ENCODE results near the gene SLC1A6. TPM values are rescaled to one million over a fixed set of nuclear protein-coding genes. Genes with fewer than 3 reads are reported as not detected.
"Not testable (repeated sequence)": the region's sequence is repeated elsewhere in the genome, so short reads cannot be mapped to it uniquely, and the experiment has no call there.

Gene SLC1A6
- not detected for total RNA-seq

DNA sequence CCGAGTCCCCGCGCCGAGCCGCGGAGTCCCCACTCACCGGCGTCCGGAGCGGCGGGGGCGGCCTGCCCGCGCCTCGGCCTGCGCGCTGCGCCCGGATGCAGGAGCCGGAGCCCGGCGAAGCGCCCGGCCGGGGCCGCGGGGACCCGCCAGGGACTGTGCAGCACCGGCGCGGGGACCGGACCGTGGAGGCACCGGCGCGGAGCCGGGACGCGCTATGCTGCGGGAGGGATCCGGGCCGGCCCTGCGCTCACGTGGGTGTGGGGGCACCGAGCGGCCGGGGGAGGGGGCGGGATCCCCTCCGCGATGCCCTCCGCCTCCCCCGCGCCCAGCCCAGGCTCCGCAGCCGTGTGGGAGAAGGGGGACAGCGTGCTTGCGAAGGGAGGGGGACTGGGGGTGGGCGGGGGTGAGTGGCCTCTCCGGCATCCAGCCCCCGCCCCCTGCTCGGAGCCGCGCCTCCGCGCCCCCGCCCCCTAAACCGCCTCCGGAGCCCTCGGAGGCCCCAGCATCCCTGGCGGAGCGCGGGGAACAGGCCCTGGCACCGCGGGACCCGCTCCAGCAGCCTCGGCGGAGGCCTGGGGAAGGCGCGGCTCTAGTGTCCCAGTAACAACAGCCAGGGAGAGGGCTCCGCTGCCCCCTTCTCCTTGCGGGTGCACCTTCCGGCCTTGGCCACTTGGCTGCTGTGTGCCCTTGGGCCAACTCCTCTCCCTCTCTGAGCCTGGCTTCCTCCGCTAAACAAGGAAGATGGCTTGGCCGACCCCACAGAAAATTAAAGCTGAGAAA is at the start of gene SLC1A6:
SLC1A6 (minus strand) TSS at position 389 of the 780 bp plus-strand sequence. CDS start 6,954 bp downstream, outside the sequence.
- Mint-ChIP-seq H3K27ac (no peak within 1 kb of the TSS), H3K9me3 (no peaks in the 10 kb centered on the region), H3K36me3 (peaks cover 0 to 6% of the 10 kb centered on the region in 2 donors)
- ATAC-seq = peak in 1 of 2 donors; percentile 43
- DNase-seq (ENCODE audit: low spot score in 2 of 2) = no peak

GRCh38 chr19:15028490-15028889 is 48.8 kb upstream of the SLC1A6 start:
- DNase-seq (ENCODE audit: low spot score in 2 of 2) (no peak), ATAC-seq (no peak)
- H3K27ac Mint-ChIP-seq = no peak overlapping the region
- H3K36me3 Mint-ChIP-seq = no peaks in the 10 kb centered on the region
- no peaks in the 10 kb centered on the region for H3K9me3 Mint-ChIP-seq

DNA sequence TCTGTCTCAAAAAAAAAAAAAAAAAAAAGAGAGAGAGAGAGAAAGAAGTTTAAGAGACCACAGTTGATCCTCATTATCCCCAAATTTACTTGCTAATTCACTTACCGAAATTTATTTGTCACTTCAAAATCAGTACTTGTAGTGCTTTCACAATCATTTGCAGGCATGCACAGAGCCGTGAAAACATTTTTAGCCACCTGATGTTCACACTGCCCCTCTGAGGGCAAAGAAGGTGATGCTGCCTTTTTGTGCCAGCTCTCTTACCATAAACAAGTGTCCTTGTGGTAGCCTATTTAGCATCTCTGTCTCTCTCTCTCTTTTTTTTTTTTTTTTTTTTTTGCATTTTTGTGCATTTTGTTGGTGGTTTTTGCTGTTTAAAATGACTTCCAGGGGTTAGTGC is 45.6 kb upstream of the SLC1A6 start:
- H3K27ac Mint-ChIP-seq = no peak overlapping the region
- no peak for DNase-seq (ENCODE audit: low spot score in 2 of 2)
- no peaks in the 10 kb centered on the region for H3K36me3 Mint-ChIP-seq
- H3K9me3 Mint-ChIP-seq = no peaks in the 10 kb centered on the region
- peak in 1 of 2 donors; percentile 43 for ATAC-seq

DNA sequence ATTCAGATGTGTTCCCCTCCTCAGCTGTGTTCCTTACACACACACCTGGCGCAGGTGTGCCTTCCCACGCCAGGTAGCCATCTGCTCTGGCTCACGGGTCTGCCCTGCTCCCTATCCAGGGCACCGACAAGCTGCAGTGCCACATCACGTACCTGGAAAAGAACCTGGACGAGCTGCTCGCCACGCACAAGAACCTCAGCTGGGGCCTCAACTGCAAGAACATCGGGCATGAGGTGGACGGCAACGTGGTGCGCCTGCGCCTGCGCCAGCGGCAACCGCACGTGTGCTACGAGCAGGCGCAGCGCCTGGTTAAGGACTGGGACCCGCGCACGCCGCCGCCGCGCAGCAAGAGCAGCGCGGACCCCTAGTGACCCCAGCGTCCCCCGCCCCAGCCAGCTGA is 43.1 kb upstream of the SLC1A6 start:
- Mint-ChIP-seq H3K9me3 (no peaks in the 10 kb centered on the region), H3K27ac (no peak overlapping the region), H3K36me3 (no peaks in the 10 kb centered on the region)
- DNase-seq (ENCODE audit: low spot score in 2 of 2) (no peak), ATAC-seq (no peak)

DNA sequence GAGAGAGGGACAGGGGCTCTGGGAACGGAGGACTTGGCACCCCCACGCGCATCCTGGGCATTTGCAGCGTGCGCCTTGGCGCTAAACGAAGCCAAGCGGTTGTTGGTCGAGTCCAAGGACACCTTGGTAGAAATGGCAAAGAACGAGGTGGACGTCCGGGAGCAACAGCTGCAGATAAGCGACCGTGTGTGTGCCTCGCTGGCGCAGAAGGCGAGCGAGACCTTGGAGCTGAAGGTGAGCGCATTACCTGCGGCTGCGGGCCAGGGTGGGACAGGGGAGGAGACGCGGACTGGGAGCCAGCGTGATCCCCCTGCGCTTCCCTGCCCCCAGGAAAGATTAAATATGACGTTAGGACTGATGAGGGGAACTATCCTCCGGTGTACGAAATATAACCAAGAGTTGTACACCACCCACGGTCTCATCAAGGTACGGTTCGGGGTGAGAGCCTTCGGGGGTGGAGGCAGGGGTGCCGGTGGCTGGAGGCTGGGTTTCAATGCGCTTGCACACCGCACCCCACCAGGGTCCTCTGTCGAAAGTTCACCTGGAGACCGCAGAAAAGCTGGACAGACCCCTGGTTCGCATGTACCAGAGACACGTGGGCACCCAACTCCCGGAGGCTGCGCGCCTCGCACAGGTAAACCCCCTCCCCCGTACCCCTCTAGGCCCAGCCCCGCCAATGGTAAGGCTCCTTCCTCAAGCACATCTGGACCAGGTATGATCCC is 41.8 kb upstream of the SLC1A6 start:
- DNase-seq (ENCODE audit: low spot score in 2 of 2) = no peak
- Mint-ChIP-seq H3K27ac (no peak overlapping the region), H3K9me3 (no peaks in the 10 kb centered on the region), H3K36me3 (no peaks in the 10 kb centered on the region)
- ATAC-seq = no peak

DNA sequence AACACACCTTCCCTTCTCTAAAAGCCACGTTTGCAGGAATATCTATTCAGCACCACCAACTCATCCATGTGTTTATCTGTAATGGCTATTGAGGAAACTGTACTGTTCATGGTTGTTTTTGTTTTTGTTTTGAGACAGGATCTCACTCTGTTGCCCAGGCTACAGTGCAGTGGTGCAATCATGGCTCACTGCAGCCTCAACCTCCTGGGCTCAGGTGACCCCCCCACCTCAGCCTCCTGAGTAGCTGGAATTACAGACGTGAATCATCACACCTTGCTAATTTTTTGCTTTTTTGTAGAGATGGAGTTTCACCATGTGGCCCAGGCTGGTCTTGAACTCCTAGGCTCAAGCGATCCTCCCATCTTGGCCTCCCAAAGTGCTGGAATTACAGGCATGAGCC is 39.2 kb upstream of the SLC1A6 start:
- not testable (repeated sequence) for H3K27ac Mint-ChIP-seq; ATAC-seq; DNase-seq (ENCODE audit: low spot score in 2 of 2); H3K36me3 Mint-ChIP-seq; H3K9me3 Mint-ChIP-seq

DNA sequence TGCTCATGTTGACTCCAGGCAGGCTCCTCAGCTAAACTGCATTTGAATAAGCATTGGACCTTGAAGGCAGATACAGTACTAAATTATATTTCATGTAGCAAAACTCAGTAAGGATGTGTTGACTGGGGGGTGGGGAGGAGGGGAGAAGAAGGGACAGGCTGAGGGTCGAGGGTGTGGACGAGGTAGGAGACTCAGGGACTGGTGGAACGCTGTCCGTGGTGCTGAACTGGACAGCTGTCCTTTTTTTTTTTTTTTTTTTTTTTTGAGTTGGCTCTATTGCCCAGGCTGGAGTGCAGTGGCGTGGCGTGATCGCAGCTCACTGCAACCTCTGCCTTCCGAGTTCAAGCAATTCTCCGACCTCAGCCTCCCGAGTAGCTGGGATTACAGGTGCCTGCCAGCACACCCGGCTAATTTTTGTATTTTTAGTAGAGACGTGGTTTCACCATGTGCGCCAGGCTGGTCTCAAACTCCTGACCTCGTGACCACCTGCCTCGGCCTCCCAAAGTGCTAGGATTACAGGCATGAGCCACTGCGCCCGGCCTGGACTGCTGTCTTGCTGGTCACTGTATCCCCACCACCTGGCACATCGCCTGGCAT is 36.4 kb upstream of the SLC1A6 start:
- DNase-seq (ENCODE audit: low spot score in 2 of 2) (no peak), ATAC-seq (no peak)
- Mint-ChIP-seq H3K27ac (no peak overlapping the region), H3K36me3 (no peaks in the 10 kb centered on the region), H3K9me3 (peaks cover 0 to 5% of the 10 kb centered on the region in 2 donors)

- H3K36me3 Mint-ChIP-seq = no peaks in the 10 kb centered on the region
- no peak for DNase-seq (ENCODE audit: low spot score in 2 of 2)
- H3K27ac Mint-ChIP-seq = no peak overlapping the region
- H3K9me3 Mint-ChIP-seq = peaks cover 0 to 5% of the 10 kb centered on the region in 2 donors
- no peak for ATAC-seq
These were observed 34.9 kb upstream of the SLC1A6 start for GRCh38 chr19:15014579-15014978.

DNA sequence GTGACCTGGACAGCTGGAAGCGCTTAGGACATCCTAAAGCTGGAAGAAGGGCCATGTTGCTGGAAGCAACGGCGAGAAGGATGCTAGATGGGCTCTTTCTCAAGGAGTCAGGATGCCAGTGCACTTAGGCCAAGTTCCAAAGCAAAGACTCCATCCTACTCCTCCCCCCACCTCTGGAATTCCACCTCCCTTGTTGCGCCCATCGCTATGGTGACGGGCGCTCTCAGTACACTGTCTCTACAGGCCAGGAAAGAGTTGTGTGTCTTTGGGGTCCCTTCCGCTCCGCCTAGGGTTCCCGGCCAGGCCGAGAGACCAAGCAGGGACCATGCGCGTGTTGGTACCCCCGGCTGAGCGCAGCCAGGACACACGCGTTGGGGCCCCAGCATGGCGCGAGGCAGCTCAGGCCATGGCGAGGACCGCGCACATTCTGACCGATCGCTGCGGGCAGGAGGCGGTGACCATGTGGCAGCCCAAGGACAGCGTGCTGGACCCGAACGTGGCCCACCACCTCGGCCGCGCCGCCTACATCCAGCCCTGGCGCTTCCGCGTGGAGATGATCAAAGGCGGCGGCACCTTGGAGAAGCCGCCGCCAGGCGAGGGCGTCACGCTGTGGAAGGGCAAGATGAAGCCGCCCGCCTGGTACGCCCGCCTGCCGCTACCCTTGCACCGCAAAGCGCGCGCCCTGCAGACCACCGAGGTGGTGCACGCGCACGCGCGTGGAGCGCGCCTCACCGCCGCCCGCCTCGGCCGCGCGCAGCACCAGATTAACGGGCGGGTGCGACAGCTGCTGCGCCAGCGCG is 31.0 kb upstream of the SLC1A6 start:
- Mint-ChIP-seq H3K36me3 (no peaks in the 10 kb centered on the region), H3K9me3 (peaks cover 0 to 5% of the 10 kb centered on the region in 2 donors), H3K27ac (no peak overlapping the region)
- DNase-seq (ENCODE audit: low spot score in 2 of 2) = no peak
- ATAC-seq = no peak

GRCh38 chr19:15008308-15008707 is 28.6 kb upstream of the SLC1A6 start:
- H3K9me3 Mint-ChIP-seq = no peaks in the 10 kb centered on the region
- H3K36me3 Mint-ChIP-seq = no peaks in the 10 kb centered on the region
- no peak for DNase-seq (ENCODE audit: low spot score in 2 of 2)
- no peak overlapping the region for H3K27ac Mint-ChIP-seq
- no peak for ATAC-seq

DNA sequence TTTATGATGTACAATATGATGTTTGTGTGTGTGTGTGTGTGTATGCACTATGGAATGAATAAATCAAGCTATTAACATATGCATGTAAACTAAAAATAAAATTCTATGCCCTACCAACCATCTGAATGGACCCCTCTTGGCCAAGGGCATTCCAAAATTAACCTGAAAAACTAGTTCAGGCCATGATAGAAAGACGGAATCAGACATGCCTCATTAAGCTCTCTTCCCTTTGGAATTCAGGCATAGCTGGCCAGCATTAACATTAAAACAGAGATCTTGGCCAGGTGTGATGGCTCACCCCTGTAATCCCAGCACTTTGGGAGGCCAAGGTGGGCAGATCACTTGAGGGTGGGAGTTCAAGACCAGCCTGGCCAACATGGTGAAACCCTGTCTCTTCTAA is 18.3 kb upstream of the SLC1A6 start:
- DNase-seq (ENCODE audit: low spot score in 2 of 2) = no peak
- H3K36me3 Mint-ChIP-seq = no peaks in the 10 kb centered on the region
- H3K9me3 Mint-ChIP-seq = no peaks in the 10 kb centered on the region
- H3K27ac Mint-ChIP-seq = no peak overlapping the region
- ATAC-seq = no peak

DNA sequence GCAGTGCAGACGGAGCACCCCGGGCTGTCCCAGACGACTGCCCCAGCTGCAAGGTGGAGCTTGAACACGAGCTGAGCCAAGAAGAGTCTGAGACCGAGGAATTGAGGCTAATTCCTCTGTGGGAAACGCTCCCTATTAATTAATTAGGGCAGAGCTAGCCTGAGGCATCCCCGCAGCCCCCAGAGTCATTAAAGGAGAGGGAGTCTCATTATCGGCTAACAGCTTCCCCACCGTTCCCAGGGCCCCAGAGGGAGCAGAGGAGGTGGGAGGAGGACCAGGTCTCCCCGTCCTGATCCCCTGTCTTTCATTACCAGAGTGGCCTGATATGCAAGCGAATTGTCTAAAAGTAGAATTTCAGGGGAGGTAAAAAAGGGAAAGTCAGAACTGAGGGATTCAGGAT is 13.1 kb upstream of the SLC1A6 start:
- ATAC-seq (no peak), DNase-seq (ENCODE audit: low spot score in 2 of 2) (no peak)
- H3K36me3 Mint-ChIP-seq = no peaks in the 10 kb centered on the region
- H3K27ac Mint-ChIP-seq = no peak overlapping the region
- H3K9me3 Mint-ChIP-seq = no peaks in the 10 kb centered on the region

GRCh38 chr19:14985133-14985532 is 5.5 kb upstream of the SLC1A6 start:
- DNase-seq (ENCODE audit: low spot score in 2 of 2) = peak in 1 of 2 donors; percentile 10

DNA sequence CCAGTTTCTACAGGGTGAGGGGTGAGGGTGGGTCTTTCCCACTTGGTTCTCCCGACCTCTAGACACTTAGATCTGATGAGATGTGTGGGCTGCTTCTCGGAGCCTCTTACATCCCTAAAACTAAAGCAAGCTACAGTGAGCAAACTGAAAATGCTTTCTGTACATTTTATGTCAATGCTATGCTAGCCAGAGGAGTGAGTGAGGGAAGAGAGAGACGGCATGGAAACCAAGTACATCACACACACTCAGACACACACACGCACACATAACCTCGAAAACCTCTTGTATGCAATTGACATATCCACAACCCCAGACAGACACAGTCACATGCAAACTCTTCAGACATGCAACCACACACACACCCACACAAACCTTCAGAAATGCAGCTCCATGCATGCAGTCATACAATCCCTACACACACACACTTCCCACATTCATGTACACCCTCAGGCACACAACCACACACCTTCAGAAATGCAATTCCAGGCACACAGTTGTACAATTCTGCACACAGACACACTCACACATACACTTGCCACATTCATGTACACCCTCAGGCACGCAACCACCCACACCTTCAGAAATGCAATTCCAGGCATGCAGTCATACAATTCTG is 1.4 kb downstream of the SLC1A6 start:
- ATAC-seq (no peak), DNase-seq (ENCODE audit: low spot score in 2 of 2) (no peak)
- Mint-ChIP-seq H3K9me3 (no peaks in the 10 kb centered on the region), H3K27ac (no peak overlapping the region), H3K36me3 (peaks cover 0 to 6% of the 10 kb centered on the region in 2 donors)

More at GRCh38 chr19:14985133-14985532, 5.5 kb upstream of the SLC1A6 start:
- Mint-ChIP-seq H3K36me3 (no peaks in the 10 kb centered on the region), H3K27ac (no peak overlapping the region), H3K9me3 (peaks cover 0 to 4% of the 10 kb centered on the region in 2 donors)
- ATAC-seq = peak; percentile 53 to 61

DNA sequence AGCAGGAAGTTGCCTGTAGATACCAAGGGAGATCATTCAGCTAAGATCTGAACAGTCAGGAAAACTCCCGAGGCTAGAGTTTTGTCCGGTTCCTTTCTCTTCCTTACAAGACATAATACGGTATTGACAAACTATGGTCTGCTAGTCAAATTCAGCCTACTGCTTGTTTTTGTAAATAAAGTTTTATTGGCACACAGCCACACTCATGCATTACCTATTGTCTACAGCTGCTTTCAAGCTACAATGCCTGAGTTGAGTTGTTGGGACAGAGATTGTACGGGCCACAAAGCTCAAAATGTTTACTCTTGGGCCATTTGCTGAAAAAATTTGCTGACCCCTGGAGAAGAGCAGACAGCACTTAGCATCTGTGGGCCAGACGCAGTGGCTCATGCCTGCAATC is 2.5 kb downstream of the SLC1A6 start:
- peaks cover 0 to 6% of the 10 kb centered on the region in 2 donors for H3K36me3 Mint-ChIP-seq
- ATAC-seq (no peak), DNase-seq (ENCODE audit: low spot score in 2 of 2) (no peak)
- H3K27ac Mint-ChIP-seq = no peak overlapping the region
- no peaks in the 10 kb centered on the region for H3K9me3 Mint-ChIP-seq

GRCh38 chr19:14974488-14974887 is 5.2 kb downstream of the SLC1A6 start:
- Mint-ChIP-seq H3K27ac (no peak overlapping the region), H3K36me3 (peaks cover 0 to 6% of the 10 kb centered on the region in 2 donors), H3K9me3 (no peaks in the 10 kb centered on the region)
- DNase-seq (ENCODE audit: low spot score in 2 of 2) (no peak), ATAC-seq (no peak)

All from activated naive CD4-positive, alpha-beta T cell treated with anti-CD3 and anti-CD28 coated beads, Interleukin-2, amount 50 U/mL, for 72 hours (primary cell).